Mammary epithelial cell (primary cell): ENCODE results near the gene IDH3G.

ENCODE experiments used
- CTCF ChIP-seq, 2 donors: IDR thresholded peaks in 1 of 2; conservative IDR thresholded peaks in 1 of 2; 2 replicates each; pipeline ENCODE4 v1.5.1; 2011 to 2012; ENCODE audit warnings: inconsistent platforms in 2 of 2, low read length in 2 of 2, mild to moderate bottlenecking in 2 of 2, control low read depth in 1 of 2, low read depth in 1 of 2; ENCODE audit not compliant: insufficient read depth in 1 of 2; ENCODE audit errors: extremely low read depth in 1 of 2
- EZH2 ChIP-seq: IDR thresholded peaks from 2 replicates; pipeline ENCODE4 v1.6.1; 2012; ENCODE audit warnings: low read length, inconsistent platforms, borderline replicate concordance

- no peak for TF ChIP-seq CTCF (conservative IDR thresholded peaks at IDR 0.05 in 1 of 2, IDR thresholded peaks at IDR 0.05 in 1 of 2; ENCODE audit: extremely low read depth in 1 of 2, insufficient read depth in 1 of 2, low read depth in 1 of 2, low read length in 2 of 2)
- TF ChIP-seq EZH2 = no peak
These were observed 9.7 kb downstream of the IDH3G start for GRCh38 chrX:153784325-153784967.
